Colonic mucosa (tissue), 4 donors: Measurements from ENCODE around the gene LAD1. TPM values are rescaled to one million over a fixed set of nuclear protein-coding genes. Genes with fewer than 3 reads are reported as not detected.

Experiments
- DNase-seq: peaks from one replicate; pipeline ENCODE4 v3.0.0-alpha.2; 2020
- H3K27ac ChIP-seq: fragments of 200-600 bp; one replicate; pipeline ENCODE4 v1.8.0; 2021
- H3K27me3 ChIP-seq: fragments of 200-600 bp; one replicate; pipeline ENCODE4 v1.8.0; 2021
- H3K36me3 ChIP-seq: fragments of 200-600 bp; one replicate; pipeline ENCODE4 v1.8.0; 2021
- H3K4me1 ChIP-seq: fragments of 200-600 bp; one replicate; pipeline ENCODE4 v1.8.0; 2021; ENCODE audit warnings: mild to moderate bottlenecking
- H3K4me3 ChIP-seq: fragments of 200-600 bp; one replicate; pipeline ENCODE4 v1.8.0; 2021
- H3K9ac ChIP-seq, 2 donors: one replicate each; pipeline ENCODE4 v1.7.0; 2013; ENCODE audit warnings: control low read depth in 2 of 2, low read depth in 2 of 2, low read length in 2 of 2
- H3K9me3 ChIP-seq: fragments of 200-600 bp; one replicate; pipeline ENCODE4 v1.8.0; 2021
- CTCF ChIP-seq: fragments of 200-600 bp; IDR thresholded peaks from one replicate; pipeline ENCODE4 v1.8.0; 2022; ENCODE audit warnings: antibody characterized with exemption, mild to moderate bottlenecking
- intact Hi-C: fragments of 100-400 bp; cut with DNase I; formaldehyde crosslinking; loops from one replicate; pipeline ENCODE4 v1.14.1; 2022
- total RNA-seq, 2 donors: library from RNA; stranded (reverse); fragmentation: NEBNext Ultra II Directional in 1 of 2; extraction: Animal tissue kit (Norgen Biotek cat#: 25700) in 1 of 2; gene quantifications; one replicate each; pipeline ENCODE4 v1.2.1, GENCODE V29; 2021
- donor health status: healthy.
- donor health status: DM: no; HTN: no; CAD: no.
- donor health status: DM: no; HTN: no; CAD: no.

LAD1 gene
- total RNA-seq, 2 donors from 2014 or later = 160 to 280 TPM

GRCh38 chr1:201399352-201400126, 415 bp upstream of the LAD1 start:
- H3K9ac ChIP-seq = peak overlapping the region; percentile 89 to 97
- no peaks in the 10 kb centered on the region for H3K36me3 ChIP-seq
- peaks cover 13% of the 10 kb centered on the region for H3K4me1 ChIP-seq
- peaks cover 5% of the 10 kb centered on the region for H3K27me3 ChIP-seq
- TF ChIP-seq CTCF = no peak
- DNase-seq = peak; percentile 78
- peak overlapping the region; percentile 92 for H3K27ac ChIP-seq
- H3K9me3 ChIP-seq = no peaks in the 10 kb centered on the region
- peak overlapping the region; percentile 60 for H3K4me3 ChIP-seq
- intact Hi-C loops = no loop called here

- Histone ChIP-seq H3K27ac (peak overlapping the region; percentile 92), H3K4me3 (peak overlapping the region; percentile 60), H3K9me3 (no peaks in the 10 kb centered on the region), H3K27me3 (peaks cover 5% of the 10 kb centered on the region), H3K9ac (peak overlapping the region; percentile 89 to 97), H3K4me1 (peaks cover 6% of the 10 kb centered on the region), H3K36me3 (no peaks in the 10 kb centered on the region)
- TF ChIP-seq CTCF = no peak
- peak; percentile 87 for DNase-seq
- intact Hi-C loops = no loop called here
Measured at GRCh38 chr1:201397675-201398074, 1.4 kb downstream of the LAD1 start.

GRCh38 chr1:201396861-201397464, 2.2 kb downstream of the LAD1 start:
- Histone ChIP-seq H3K9me3 (no peaks in the 10 kb centered on the region), H3K9ac (peak overlapping the region; percentile 47 to 97), H3K27ac (peak overlapping the region; percentile 92), H3K4me3 (peak overlapping the region; percentile 16), H3K36me3 (no peaks in the 10 kb centered on the region), H3K27me3 (peaks cover 5% of the 10 kb centered on the region), H3K4me1 (peaks cover 6% of the 10 kb centered on the region)
- peak; percentile 87 for DNase-seq
- TF ChIP-seq CTCF = no peak
- intact Hi-C loops = no loop called here

- no peak for DNase-seq
- Histone ChIP-seq H3K9ac (peak overlapping the region in 1 of 2 donors; percentile 97), H3K4me1 (peaks cover 6% of the 10 kb centered on the region), H3K9me3 (no peaks in the 10 kb centered on the region), H3K27ac (peak overlapping the region; percentile 92), H3K36me3 (no peaks in the 10 kb centered on the region), H3K4me3 (peak overlapping the region; percentile 6), H3K27me3 (peaks cover 5% of the 10 kb centered on the region)
- intact Hi-C loops = no loop called here
- no peak for TF ChIP-seq CTCF
Measured at GRCh38 chr1:201395936-201396335, 3.2 kb downstream of the LAD1 start.

- Histone ChIP-seq H3K4me1 (no peaks in the 10 kb centered on the region), H3K9me3 (no peaks in the 10 kb centered on the region), H3K36me3 (no peaks in the 10 kb centered on the region), H3K27me3 (peaks cover 3% of the 10 kb centered on the region), H3K4me3 (no peak overlapping the region), H3K9ac (no peak overlapping the region), H3K27ac (no peak overlapping the region)
- no peak for TF ChIP-seq CTCF
- intact Hi-C loops = no loop called here
- peak; percentile 32 for DNase-seq
Measured at GRCh38 chr1:201394591-201394990, 4.5 kb downstream of the LAD1 start.
